Measurements from ENCODE around the gene CCNJ. TPM values are rescaled to one million over a fixed set of nuclear protein-coding genes. Genes with fewer than 3 reads are reported as not detected.

CCNJ gene
- total RNA-seq, 1 experiment from 2014 or later: 36.8 TPM

- DNase-seq: no peak
- no peak overlapping the region for H3K18ac ChIP-seq (ENCODE audit: insufficient read length, low read depth, low read length)
- WGBS (ENCODE audit: extremely low coverage, insufficient read length, low lambda C conversion rate): no CpG with 5 or more reads among the region's 2 CpGs
Measured at GRCh38 chr10:96072674-96073073, 29.3 kb downstream of the CCNJ start.

More at GRCh38 chr10:96072674-96073073, 29.3 kb downstream of the CCNJ start:
- no peaks in the 10 kb centered on the region; a peak in 1 of 5 replicates for H3K9me3 Mint-ChIP-seq
- Histone ChIP-seq H4K5ac (ENCODE audit: insufficient read length, low read depth, low read length) (no peak overlapping the region), H2BK15ac (ENCODE audit: low read depth, low read length) (no peak overlapping the region), H3K27me3 (ENCODE audit: insufficient read depth, low read length) (no peaks in the 10 kb centered on the region), H3K4ac (ENCODE audit: low read depth, low read length) (no peak overlapping the region), H3K9ac (ENCODE audit: extremely low read depth, insufficient read length, low read length) (no peak overlapping the region), H3T11ph (ENCODE audit: low read length) (no peak overlapping the region), H2BK5ac (ENCODE audit: insufficient read length, low read length) (no peak overlapping the region), H3K79me2 (ENCODE audit: insufficient read depth, low read length) (no peaks in the 10 kb centered on the region), H3K4me1 (ENCODE audit: insufficient read depth, low read length) (no peaks in the 10 kb centered on the region), H3K27ac (ENCODE audit: insufficient read length, low read depth, low read length) (no peak overlapping the region), H2AK5ac (ENCODE audit: insufficient read length, low read length) (no peak overlapping the region), H3K4me2 (ENCODE audit: insufficient read depth, insufficient read length, low read length) (no peak overlapping the region), H3K14ac (ENCODE audit: insufficient read depth, low read length) (no peak overlapping the region), H4K8ac (replicated peaks; ENCODE audit: insufficient read length, low read depth, low read length) (no peak overlapping the region), H3K23me2 (ENCODE audit: insufficient read length, low read depth, low read length, poor library complexity, severe bottlenecking) (no peaks in the 10 kb centered on the region), H3K56ac (ENCODE audit: insufficient read length, low read depth, low read length) (no peak overlapping the region), H3K79me1 (ENCODE audit: insufficient read depth, low read depth, low read length, poor library complexity, severe bottlenecking) (no peaks in the 10 kb centered on the region), H4K91ac (ENCODE audit: insufficient read length, low read depth, low read length) (no peak overlapping the region), H3K9me3 (ENCODE audit: control insufficient read depth, low read depth, low read length) (no peaks in the 10 kb centered on the region), H2BK120ac (ENCODE audit: low read depth, low read length, poor library complexity, severe bottlenecking) (no peak overlapping the region), H2BK20ac (ENCODE audit: low read depth, low read length, poor library complexity, severe bottlenecking) (no peak overlapping the region), H2AFZ (ENCODE audit: low read length) (no peak overlapping the region), H3K23ac (ENCODE audit: insufficient read length, low read depth, low read length) (no peak overlapping the region), H4K20me1 (ENCODE audit: control insufficient read depth, insufficient read depth, insufficient read length) (no peaks in the 10 kb centered on the region), H2BK12ac (ENCODE audit: insufficient read length, low read depth, low read length) (no peak overlapping the region)
- H3K36me3 Mint-ChIP-seq (ENCODE audit: insufficient read depth in 1 of 3, low read depth in 3 of 3): no peaks in the 10 kb centered on the region; a peak in 1 of 7 replicates
- H3K4me1 Mint-ChIP-seq: peaks cover 14 to 19% of the 10 kb centered on the region in 2 experiments
- H3K27ac Mint-ChIP-seq: no peak overlapping the region
- no peak for TF ChIP-seq CTCF (conservative IDR thresholded peaks at IDR 0.05)
- H3K4me3 Mint-ChIP-seq: no peak overlapping the region
- no peaks in the 10 kb centered on the region for H3K27me3 Mint-ChIP-seq (ENCODE audit: low read depth)

Data from H9 (cell line).